Keratinocyte (primary cell): ENCODE results near the gene DGKI.

ENCODE experiments used
- EZH2 ChIP-seq: IDR thresholded peaks from one replicate; pipeline ENCODE4 v1.6.1; 2012; ENCODE audit warnings: inconsistent platforms, mild to moderate bottlenecking, low read length, moderate library complexity
- TF ChIP-seq, protein P1 (sequence below), 3 experiments: IDR thresholded peaks in 1 of 3; conservative IDR thresholded peaks in 1 of 3; optimal IDR thresholded peaks in 1 of 3; 2 replicates in 2 of 3; 3 replicates in 1 of 3; pipeline versions ENCODE3 to v1.5.1; 2011; ENCODE audit warnings: low read length in 3 of 3, mild to moderate bottlenecking in 3 of 3, moderate library complexity in 2 of 3, control low read depth in 1 of 3, inconsistent platforms in 1 of 3; ENCODE audit not compliant: insufficient read depth in 2 of 3; ENCODE audit errors: extremely low read depth in 1 of 3

DNA sequence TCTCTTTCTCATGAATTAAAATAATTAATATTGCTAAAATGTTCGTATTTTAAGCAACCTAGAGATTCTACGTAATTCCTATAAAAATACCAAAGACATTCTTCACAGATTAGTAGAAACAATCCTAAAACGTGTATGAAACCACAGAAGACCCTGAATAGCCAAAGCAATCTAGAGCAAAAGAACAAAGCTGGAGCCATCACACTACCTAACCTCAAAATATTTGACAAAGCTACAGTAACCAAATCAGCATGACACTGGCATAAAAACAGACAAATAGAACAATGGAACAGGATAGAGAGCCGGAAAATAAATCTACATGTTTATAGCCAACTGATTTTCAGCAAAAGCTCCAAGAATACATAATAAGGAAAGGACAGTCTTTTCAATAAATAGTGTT is 397.8 kb downstream of the DGKI start:
- TF ChIP-seq, protein P1, sequence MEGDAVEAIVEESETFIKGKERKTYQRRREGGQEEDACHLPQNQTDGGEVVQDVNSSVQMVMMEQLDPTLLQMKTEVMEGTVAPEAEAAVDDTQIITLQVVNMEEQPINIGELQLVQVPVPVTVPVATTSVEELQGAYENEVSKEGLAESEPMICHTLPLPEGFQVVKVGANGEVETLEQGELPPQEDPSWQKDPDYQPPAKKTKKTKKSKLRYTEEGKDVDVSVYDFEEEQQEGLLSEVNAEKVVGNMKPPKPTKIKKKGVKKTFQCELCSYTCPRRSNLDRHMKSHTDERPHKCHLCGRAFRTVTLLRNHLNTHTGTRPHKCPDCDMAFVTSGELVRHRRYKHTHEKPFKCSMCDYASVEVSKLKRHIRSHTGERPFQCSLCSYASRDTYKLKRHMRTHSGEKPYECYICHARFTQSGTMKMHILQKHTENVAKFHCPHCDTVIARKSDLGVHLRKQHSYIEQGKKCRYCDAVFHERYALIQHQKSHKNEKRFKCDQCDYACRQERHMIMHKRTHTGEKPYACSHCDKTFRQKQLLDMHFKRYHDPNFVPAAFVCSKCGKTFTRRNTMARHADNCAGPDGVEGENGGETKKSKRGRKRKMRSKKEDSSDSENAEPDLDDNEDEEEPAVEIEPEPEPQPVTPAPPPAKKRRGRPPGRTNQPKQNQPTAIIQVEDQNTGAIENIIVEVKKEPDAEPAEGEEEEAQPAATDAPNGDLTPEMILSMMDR (optimal IDR thresholded peaks at IDR 0.05 in 1 of 3, IDR thresholded peaks at IDR 0.05 in 1 of 3, conservative IDR thresholded peaks at IDR 0.05 in 1 of 3; ENCODE audit: extremely low read depth in 1 of 3, insufficient read depth in 2 of 3, low read length in 3 of 3), result no peak
- no peak for TF ChIP-seq EZH2
